Endothelial cell of umbilical vein (primary cell): ENCODE measurements around the gene LPP. TPM values are rescaled to one million over a fixed set of nuclear protein-coding genes. Genes with fewer than 3 reads are reported as not detected.

Experiments used
- BruUV-seq: library from RNA; stranded (reverse); fragments of 400-500 nt; replicated peaks from 2 replicates; lab custom pipeline; 2021; lab: Mats Ljungman, UMichigan
- CTCF ChIA-PET: fragments of 300-600, 350-600 bp; sonication (Branson Sonifier 250); formaldehyde crosslinking; loops from one replicate; lab custom pipeline; 2021; ENCODE audit warnings: antibody characterized with exemption, inconsistent platforms; lab: Charles Lee
- POLR2A ChIA-PET: fragments of 300-600, 350-600 bp; sonication (Branson Sonifier 250); formaldehyde crosslinking; loops from one replicate; lab custom pipeline; 2021; ENCODE audit warnings: antibody characterized with exemption, inconsistent platforms; lab: Charles Lee
- DNase-seq: peaks from one replicate; pipeline ENCODE4 v3.0.0-alpha.2; 2011; ENCODE audit warnings: low read depth, low spot score
- FAIRE-seq: peaks from 2 replicates; lab custom pipeline; 2011; peaks lifted over from hg19 to GRCh38; lab: Jason Lieb, UNC
- H2AFZ ChIP-seq: 2 replicates; pipeline ENCODE4 v1.6.0; 2012; ENCODE audit warnings: low read depth, low read length, control low read depth, inconsistent platforms
- H3K27ac ChIP-seq: 2 replicates; pipeline ENCODE4 v1.5.1; 2011; ENCODE audit warnings: low read depth, mild to moderate bottlenecking, control low read depth, low read length, moderate library complexity; ENCODE audit not compliant: insufficient read depth
- H3K27me3 ChIP-seq, 2 experiments: 2 replicates each; pipeline versions ENCODE4 v1.6.0 to v1.6.1; 2011; ENCODE audit warnings: low read length in 2 of 2, mixed read lengths in 1 of 2; ENCODE audit not compliant: control insufficient read depth in 2 of 2, insufficient read depth in 2 of 2
- H3K36me3 ChIP-seq, 2 experiments: 2 replicates in 1 of 2; 3 replicates in 1 of 2; pipeline ENCODE4 v1.5.1; 2011; ENCODE audit warnings: low read length in 2 of 2, mild to moderate bottlenecking in 1 of 2, moderate library complexity in 1 of 2; ENCODE audit not compliant: control insufficient read depth in 2 of 2, insufficient read depth in 2 of 2; ENCODE audit errors: extremely low read depth in 1 of 2
- H3K4me1 ChIP-seq: 3 replicates; pipeline ENCODE4 v1.5.1; 2011; ENCODE audit warnings: mild to moderate bottlenecking, low read length; ENCODE audit not compliant: control insufficient read depth, insufficient read depth; ENCODE audit errors: extremely low read depth
- H3K4me2 ChIP-seq: 2 replicates; pipeline ENCODE4 v1.6.1; 2011; ENCODE audit warnings: low read length, control low read depth, mixed read lengths; ENCODE audit not compliant: insufficient read depth
- H3K4me3 ChIP-seq, 3 experiments: fragments of 200-600 bp in 1 of 3; sonication (generic), shearing (Covaris generic) in 1 of 3; replicated peaks in 1 of 3; 2 replicates each; pipeline ENCODE4 v1.5.1; 2011 to 2016; ENCODE audit warnings: control low read depth in 3 of 3, low read length in 3 of 3, mild to moderate bottlenecking in 2 of 3, inconsistent platforms in 1 of 3, low read depth in 1 of 3, moderate library complexity in 1 of 3; ENCODE audit not compliant: insufficient read depth in 1 of 3
- H3K79me2 ChIP-seq: 2 replicates; pipeline ENCODE4 v1.6.0; 2012; ENCODE audit warnings: low read length, inconsistent platforms; ENCODE audit not compliant: control insufficient read depth, insufficient read depth
- H3K9ac ChIP-seq: replicated peaks from 2 replicates; pipeline ENCODE3; 2011; ENCODE audit warnings: low read length, control low read depth; ENCODE audit not compliant: insufficient read depth; ENCODE audit errors: extremely low read depth
- H3K9me1 ChIP-seq: replicated peaks from 3 replicates; pipeline ENCODE4 v1.6.0; 2011; ENCODE audit warnings: mild to moderate bottlenecking, low read length; ENCODE audit not compliant: control insufficient read depth, insufficient read depth; ENCODE audit errors: extremely low read depth
- H3K9me3 ChIP-seq: replicated peaks from 2 replicates; pipeline ENCODE4 v1.5.1; 2012; ENCODE audit warnings: low read length, inconsistent platforms; ENCODE audit not compliant: control insufficient read depth, insufficient read depth
- H4K20me1 ChIP-seq: replicated peaks from 2 replicates; pipeline ENCODE3; 2011; ENCODE audit warnings: mild to moderate bottlenecking, low read length; ENCODE audit not compliant: control insufficient read depth, insufficient read depth; ENCODE audit errors: extremely low read depth
- EZH2 ChIP-seq: IDR thresholded peaks from 2 replicates; pipeline ENCODE4 v1.6.1; 2012; ENCODE audit warnings: borderline replicate concordance, low read depth, mild to moderate bottlenecking, moderate library complexity, low read length, inconsistent platforms; ENCODE audit not compliant: severe bottlenecking
- FOS ChIP-seq: IDR thresholded peaks from 2 replicates; pipeline ENCODE4 v1.6.1; 2011; ENCODE audit warnings: mild to moderate bottlenecking, low read length, moderate library complexity, borderline replicate concordance; ENCODE audit not compliant: insufficient read depth
- GATA2 ChIP-seq: IDR thresholded peaks from 2 replicates; pipeline ENCODE4 v1.7.0; 2011; ENCODE audit warnings: low read depth, mild to moderate bottlenecking, moderate library complexity, mixed read lengths, low read length; ENCODE audit not compliant: insufficient read length, insufficient read depth
- JUN ChIP-seq: IDR thresholded peaks from 2 replicates; pipeline ENCODE4 v1.6.1; 2011; ENCODE audit warnings: borderline replicate concordance, low read depth; ENCODE audit not compliant: insufficient read length, insufficient read depth
- MAX ChIP-seq: IDR thresholded peaks from 2 replicates; pipeline ENCODE4 v1.6.1; 2011; ENCODE audit not compliant: insufficient read depth, insufficient read length
- MYC ChIP-seq: IDR thresholded peaks from one replicate; pipeline ENCODE4 v1.6.1; 2011; ENCODE audit warnings: mild to moderate bottlenecking, low read depth, low read length
- POLR2A ChIP-seq: IDR thresholded peaks from 2 replicates; pipeline ENCODE4 v1.6.1; 2012; ENCODE audit warnings: low read depth, mild to moderate bottlenecking, control low read depth, low read length
- POLR2AphosphoS5 ChIP-seq: IDR thresholded peaks from 2 replicates; pipeline ENCODE4 v1.6.1; 2012; ENCODE audit warnings: low read depth, mild to moderate bottlenecking, control low read depth, low read length, moderate library complexity; ENCODE audit not compliant: insufficient read depth
- dilution Hi-C: fragments of 300-500 bp; cut with MboI; formaldehyde crosslinking; loops from one replicate; pipeline ENCODE4 v1.15.0; 2019; ENCODE audit warnings: low sequenced_read_pairs; ENCODE audit not compliant: extremely low pct_ligation_motif_present
- intact Hi-C: fragments of 100-400 bp; cut with micrococcal nuclease; formaldehyde crosslinking; loops from one replicate; pipeline ENCODE4 v1.10.0; 2022
- polyA plus RNA-seq, 4 experiments: library from polyadenylated mRNA; depleted of rRNA in 3 of 4; stranded (reverse) in 3 of 4; unstranded in 1 of 4; fragments of >200 nt; gene quantifications; 2 replicates each; pipeline versions ENCODE4 v1.2.1 to v1.2.3, GENCODE V29; 2011 to 2012; ENCODE audit warnings: missing spikeins in 1 of 4
- total RNA-seq: library from RNA; stranded (reverse); gene quantifications from 2 replicates; pipeline ENCODE4 v1.2.3, GENCODE V29; 2021
- TF ChIP-seq, protein P1 (sequence below), 2 donors: IDR thresholded peaks; 1 replicate in 1 of 2; 2 replicates in 1 of 2; pipeline ENCODE4 v1.5.1; 2011; ENCODE audit warnings: low read length in 2 of 2, mild to moderate bottlenecking in 2 of 2, moderate library complexity in 2 of 2, control low read depth in 1 of 2, inconsistent platforms in 1 of 2, low read depth in 1 of 2; ENCODE audit not compliant: insufficient read depth in 1 of 2; ENCODE audit errors: extremely low read depth in 1 of 2

The LPP gene
- total and polyA plus RNA-seq, 2 donors (not counting 3 experiments of a cell fraction or from before 2014, with no cell fraction given), result 16.9 to 153 TPM

DNA sequence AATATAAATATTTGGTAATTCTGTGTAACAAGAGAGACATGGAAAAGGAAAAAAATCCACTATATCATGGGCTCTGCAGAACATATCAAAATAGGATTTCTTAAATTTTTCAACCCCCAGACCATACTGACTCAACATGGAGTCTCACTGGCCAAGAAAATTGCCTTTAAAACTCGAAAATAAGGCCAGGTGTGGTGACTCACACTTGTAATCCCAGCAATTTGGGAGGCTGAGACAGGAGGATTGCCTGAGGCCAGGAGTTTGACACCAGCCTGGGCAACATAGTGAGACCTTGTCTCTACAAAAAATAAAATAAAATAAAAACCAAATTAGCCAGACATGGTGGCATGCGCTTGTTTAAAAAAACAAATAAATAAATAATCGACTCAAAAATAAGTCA lies 723.4 kb downstream of the LPP start:
- ChIA-PET CTCF (no interaction called here), POLR2A (no interaction called here)
- Histone ChIP-seq H3K27ac (no peak overlapping the region), H3K9me3 (no peaks in the 10 kb centered on the region), H3K9ac (no peak overlapping the region), H2AFZ (no peak overlapping the region), H3K27me3 (no peaks in the 10 kb centered on the region), H3K4me1 (peaks cover 14% of the 10 kb centered on the region), H3K4me2 (no peak overlapping the region), H4K20me1 (no peaks in the 10 kb centered on the region), H3K79me2 (no peaks in the 10 kb centered on the region), H3K9me1 (no peaks in the 10 kb centered on the region), H3K4me3 (no peak overlapping the region), H3K36me3 (peaks cover 2 to 5% of the 10 kb centered on the region in 2 experiments)
- no TSS peak for BruUV-seq
- TF ChIP-seq JUN (no peak), EZH2 (no peak), MYC (no peak), FOS (no peak), POLR2A (no peak), MAX (no peak), GATA2 (no peak), POLR2AphosphoS5 (no peak)
- TF ChIP-seq, protein P1, sequence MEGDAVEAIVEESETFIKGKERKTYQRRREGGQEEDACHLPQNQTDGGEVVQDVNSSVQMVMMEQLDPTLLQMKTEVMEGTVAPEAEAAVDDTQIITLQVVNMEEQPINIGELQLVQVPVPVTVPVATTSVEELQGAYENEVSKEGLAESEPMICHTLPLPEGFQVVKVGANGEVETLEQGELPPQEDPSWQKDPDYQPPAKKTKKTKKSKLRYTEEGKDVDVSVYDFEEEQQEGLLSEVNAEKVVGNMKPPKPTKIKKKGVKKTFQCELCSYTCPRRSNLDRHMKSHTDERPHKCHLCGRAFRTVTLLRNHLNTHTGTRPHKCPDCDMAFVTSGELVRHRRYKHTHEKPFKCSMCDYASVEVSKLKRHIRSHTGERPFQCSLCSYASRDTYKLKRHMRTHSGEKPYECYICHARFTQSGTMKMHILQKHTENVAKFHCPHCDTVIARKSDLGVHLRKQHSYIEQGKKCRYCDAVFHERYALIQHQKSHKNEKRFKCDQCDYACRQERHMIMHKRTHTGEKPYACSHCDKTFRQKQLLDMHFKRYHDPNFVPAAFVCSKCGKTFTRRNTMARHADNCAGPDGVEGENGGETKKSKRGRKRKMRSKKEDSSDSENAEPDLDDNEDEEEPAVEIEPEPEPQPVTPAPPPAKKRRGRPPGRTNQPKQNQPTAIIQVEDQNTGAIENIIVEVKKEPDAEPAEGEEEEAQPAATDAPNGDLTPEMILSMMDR (IDR thresholded peaks at IDR 0.05; ENCODE audit: extremely low read depth in 1 of 2, insufficient read depth in 1 of 2, low read depth in 1 of 2, low read length in 2 of 2), result no peak
- intact Hi-C loops, result no loop called here
- DNase-seq (no peak), FAIRE-seq (no peak)
- dilution Hi-C loops, result no loop called here
